Measurements from ENCODE around the gene TNN.
"Not testable (repeated sequence)": the region's sequence is repeated elsewhere in the genome, so short reads cannot be mapped to it uniquely, and the experiment has no call there.

Gene TNN

GRCh38 chr1:175108331-175108820 lies 40.7 kb downstream of the TNN start:
- DNase-seq (ENCODE audit: low spot score) = not testable (repeated sequence)

DNA sequence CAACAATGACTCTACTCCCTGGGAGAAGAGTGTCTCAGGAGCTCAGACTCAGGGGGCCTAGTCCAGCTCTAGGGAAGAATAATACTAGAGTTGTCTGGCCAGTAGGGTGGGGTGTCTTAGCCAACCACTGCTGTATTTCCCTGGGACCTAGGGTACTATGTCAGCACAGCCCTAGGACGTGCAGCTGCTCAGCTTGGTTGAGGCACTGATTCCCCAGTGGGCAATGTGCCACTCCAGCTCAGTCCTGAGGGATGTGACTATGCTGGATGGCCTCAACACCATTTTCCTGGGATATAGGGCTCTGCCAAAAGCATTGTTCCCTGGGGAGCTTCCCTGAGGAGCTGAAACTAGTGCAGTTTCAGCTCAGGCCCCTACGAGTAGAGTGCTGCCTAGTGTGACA lies 47.4 kb downstream of the TNN start:
- no peak for DNase-seq (ENCODE audit: low spot score)

- no peak for DNase-seq (ENCODE audit: low spot score)
These were observed 48.7 kb downstream of the TNN start for GRCh38 chr1:175116210-175116798.

DNA sequence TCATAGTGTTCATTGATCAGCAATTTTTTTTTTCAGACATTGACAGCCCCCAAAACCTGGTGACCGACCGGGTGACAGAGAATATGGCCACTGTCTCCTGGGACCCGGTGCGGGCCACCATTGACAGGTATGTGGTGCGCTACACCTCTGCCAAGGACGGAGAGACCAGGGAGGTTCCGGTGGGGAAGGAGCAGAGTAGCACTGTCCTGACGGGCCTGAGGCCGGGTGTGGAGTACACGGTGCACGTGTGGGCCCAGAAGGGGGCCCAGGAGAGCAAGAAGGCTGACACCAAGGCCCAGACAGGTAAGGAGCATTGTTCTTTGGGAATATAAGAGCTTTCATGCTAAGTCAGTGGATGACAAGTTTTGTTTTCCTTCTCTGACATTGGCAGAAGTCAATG lies 49.3 kb downstream of the TNN start:
- DNase-seq (ENCODE audit: low spot score) = no peak

- DNase-seq (ENCODE audit: low spot score) = no peak
These were observed 51.0 kb downstream of the TNN start for GRCh38 chr1:175118375-175119367.

DNA sequence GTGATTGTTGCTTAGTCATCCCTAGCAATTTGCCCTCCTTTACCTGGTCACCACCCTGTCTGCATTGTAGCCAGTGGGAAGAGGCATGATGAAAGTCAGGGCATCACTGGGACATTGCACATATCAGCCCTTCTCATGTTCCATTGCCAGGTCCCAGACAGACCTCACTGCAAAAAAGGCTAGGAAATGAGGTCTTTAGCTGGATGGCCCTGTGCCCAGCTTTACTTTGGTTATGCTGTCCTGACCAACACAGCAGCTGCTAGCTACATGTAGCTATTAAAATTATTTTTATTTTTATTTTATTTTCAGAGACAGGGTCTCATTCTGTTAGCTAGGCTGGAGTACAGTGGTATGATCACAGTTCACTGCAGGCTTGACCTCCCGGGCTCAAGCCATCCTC lies 52.9 kb downstream of the TNN start:
- no peak for DNase-seq (ENCODE audit: low spot score)

- no peak for DNase-seq (ENCODE audit: low spot score)
These were observed 57.2 kb downstream of the TNN start for GRCh38 chr1:175124861-175125260.

DNA sequence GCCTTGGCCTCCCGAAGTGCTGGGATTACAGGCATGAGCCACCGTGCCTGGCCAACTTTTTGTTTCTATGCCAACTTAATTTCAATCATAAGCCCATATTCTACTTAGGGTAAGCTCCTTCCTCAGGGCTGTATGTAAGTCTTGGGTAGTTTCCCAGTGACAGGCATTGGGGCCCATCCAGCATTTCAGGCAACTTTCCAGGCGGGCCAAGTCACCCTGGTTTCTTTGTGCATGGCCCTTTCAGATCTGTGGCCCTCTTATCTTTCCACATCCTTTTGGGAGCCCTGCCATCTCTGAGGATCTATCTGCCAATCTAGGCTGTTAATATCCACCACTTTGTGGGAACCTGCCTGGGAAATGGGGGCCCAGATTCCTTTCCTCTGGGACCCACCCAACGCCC lies 58.7 kb downstream of the TNN start:
- DNase-seq (ENCODE audit: low spot score) = no peak

GRCh38 chr1:175127565-175127964 lies 59.9 kb downstream of the TNN start:
- no peak for DNase-seq (ENCODE audit: low spot score)

- DNase-seq (ENCODE audit: low spot score) = no peak
These were observed 60.9 kb downstream of the TNN start for GRCh38 chr1:175128523-175128922.

DNA sequence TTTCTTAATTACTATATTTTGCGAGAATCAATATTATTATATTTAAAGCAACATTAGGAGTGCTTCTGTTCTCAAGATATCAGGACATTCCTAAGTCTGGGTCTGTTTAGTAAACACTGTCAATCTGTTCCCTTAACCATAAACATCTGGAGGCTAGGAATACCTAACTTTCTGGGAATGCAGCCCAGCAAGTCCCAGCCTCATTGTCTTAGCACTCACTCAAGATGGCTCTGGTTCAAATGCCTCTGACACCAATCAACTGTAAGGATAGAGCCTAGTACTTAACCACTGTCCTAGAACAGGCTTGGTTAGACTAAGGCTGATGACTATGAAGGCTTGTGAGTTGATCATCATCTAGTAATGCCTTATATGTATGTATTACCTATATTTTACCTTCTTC lies 61.5 kb downstream of the TNN start:
- DNase-seq (ENCODE audit: low spot score) = no peak

DNA sequence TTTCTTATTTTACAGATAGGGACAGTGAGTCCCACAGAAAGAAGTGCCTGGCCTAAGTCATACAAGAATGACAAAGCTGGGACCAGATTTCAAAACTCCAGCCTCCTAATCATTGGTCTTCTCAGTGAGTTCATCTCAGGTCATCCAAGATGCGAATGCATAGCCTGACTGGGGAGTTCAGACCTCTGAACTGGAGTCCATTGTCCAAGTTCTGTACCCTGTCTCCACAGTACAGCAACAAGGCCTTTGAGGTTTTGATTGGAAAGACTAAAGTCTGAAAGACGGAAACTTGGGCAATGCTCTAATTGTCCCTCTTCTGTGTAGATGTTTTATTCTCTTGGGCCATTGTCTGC lies 62.0 kb downstream of the TNN start:
- DNase-seq (ENCODE audit: low spot score) = no peak

DNA sequence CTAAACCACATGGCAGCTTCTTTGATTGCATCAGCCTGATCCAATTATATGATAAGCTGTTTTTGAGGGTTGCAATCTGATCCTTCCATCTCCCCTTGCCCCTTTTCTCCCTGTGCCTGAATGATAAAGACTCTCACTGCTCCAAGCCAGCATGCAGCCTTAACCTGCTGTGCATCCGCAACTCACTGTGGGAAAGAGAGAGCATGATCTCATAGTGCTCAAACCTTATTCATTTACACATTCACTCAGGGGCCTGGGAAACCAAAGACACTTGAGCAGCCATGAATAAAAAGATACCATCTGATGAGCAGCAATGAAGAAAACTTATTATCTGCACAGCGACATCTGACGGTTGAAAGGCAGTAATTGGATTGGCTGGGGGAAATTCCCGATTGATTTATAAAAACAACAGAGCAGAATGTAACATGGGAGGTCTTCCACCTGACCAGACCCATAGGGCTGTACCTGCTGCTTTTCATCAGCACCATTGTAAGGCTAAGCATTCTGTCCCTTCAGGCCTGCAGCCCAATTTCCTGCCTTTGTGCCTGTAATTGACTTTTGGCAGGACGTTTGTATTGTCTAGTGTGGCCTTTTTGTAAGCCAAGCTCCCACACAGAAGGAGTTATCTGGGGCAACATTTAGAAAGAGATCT lies 62.5 kb downstream of the TNN start:
- DNase-seq (ENCODE audit: low spot score) = peak; percentile 17

DNA sequence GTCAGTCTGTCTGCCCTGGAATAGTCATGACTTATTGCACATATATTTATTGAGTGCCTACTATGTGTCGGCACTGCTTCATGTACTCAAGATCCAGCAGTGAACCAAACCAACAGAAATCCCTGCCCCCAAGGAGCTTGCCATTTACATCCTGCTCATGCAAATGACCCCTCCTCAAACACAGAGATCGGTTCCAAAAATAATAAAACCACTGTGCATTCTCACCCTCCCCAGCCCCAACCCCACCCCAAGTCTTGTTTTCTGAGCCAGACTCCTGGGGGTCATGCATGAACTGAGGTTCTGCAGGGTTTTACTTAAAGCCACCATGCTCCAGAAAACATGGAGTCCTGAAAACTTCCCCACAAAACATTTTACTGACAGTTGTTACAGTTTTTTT lies 63.0 kb downstream of the TNN start:
- DNase-seq (ENCODE audit: low spot score) = no peak

DNA sequence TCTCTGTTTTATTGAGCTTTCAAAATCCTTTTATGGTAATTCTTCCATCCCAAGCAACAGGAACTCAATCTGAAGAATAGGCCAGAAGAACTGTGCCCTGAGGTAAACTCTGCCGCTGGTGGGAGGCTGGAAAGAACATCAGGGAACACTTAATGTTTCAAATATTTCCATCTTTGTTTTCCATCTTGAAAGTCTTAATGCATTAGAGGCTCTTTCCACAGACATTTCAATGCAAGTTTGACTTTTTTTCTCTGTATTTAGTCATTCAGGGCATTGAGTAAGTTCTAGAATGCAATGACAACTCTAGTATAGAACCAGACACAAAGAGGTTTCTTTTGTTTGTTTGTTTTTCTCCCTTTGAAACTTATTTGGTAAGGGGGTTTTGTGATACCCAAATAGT lies 63.5 kb downstream of the TNN start:
- DNase-seq (ENCODE audit: low spot score) = no peak

DNA sequence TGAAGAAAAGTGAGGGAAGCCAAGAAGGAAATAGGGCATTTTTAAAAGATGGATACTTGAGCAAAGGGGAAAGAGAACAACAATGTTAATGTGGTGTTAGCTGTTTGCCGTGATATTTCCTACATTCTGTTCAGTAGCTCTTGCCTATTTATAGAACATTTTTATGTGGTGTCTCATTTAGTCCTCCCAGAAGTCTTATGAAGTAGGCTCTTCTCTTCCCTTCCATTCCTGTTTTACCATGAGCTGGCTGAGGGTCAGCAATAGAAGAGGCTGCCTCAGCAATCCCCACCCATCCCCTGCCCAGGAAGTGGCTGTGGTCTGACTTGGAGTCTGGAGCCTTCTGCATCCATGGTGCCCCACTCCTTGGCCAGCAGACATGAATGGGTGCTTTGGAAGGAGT lies 64.8 kb downstream of the TNN start:
- DNase-seq (ENCODE audit: low spot score) = no peak

DNA sequence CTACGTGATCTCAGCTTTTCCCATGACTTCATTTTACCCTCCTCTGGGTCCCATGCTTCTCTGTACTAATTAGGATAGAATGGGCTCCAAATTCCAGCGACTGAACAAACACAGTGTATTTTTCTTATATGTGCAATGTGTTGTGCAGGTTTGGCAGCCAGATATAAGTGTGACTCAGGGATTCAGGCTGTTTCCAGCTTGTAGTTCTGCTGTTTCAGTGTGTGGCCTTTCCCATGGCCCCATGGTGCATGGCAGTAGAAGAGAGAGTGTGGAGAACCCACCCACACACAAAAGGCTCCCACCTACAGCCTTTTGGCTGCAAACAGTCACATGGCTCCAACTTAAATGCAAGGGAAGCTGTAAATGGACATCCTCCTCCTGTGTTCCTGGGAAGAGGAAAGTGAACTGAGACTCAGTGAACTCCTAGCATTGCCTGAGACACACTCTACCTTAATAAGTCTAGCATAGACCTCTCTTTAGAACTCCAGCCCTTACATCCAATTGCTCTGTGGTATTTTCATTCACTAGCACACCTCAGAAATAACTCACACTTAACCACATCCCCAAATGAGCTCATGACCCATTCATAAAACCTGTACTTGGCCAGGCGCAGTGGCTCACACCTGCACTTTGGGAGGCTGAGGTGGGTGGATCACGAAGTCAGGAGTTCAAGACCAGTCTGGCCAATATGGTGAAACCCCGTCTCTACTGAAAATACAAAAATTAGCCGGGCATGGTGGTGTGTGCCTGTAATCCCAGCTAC lies 66.2 kb downstream of the TNN start:
- DNase-seq (ENCODE audit: low spot score) = no peak

- DNase-seq (ENCODE audit: low spot score) = no peak
These were observed 66.9 kb downstream of the TNN start for GRCh38 chr1:175134500-175134899.

GRCh38 chr1:175136246-175136645 lies 68.6 kb downstream of the TNN start:
- DNase-seq (ENCODE audit: low spot score) = no peak

- no peak for DNase-seq (ENCODE audit: low spot score)
These were observed 69.7 kb downstream of the TNN start for GRCh38 chr1:175137369-175137768.

- DNase-seq (ENCODE audit: low spot score) = no peak
These were observed 70.9 kb downstream of the TNN start for GRCh38 chr1:175138579-175138978.

GRCh38 chr1:175145899-175146528 lies 78.4 kb downstream of the TNN start:
- DNase-seq (ENCODE audit: low spot score) = no peak
